NCI-H446 (cell line): ENCODE data around the gene CCDC152.
"Not testable (repeated sequence)": the region's sequence is repeated elsewhere in the genome, so short reads cannot be mapped to it uniquely, and the experiment has no call there.

ENCODE experiments used
- DNase-seq, 2 experiments: peaks; one replicate each; lab custom pipeline; 2025; lab: John Stamatoyannopoulos, UW

CCDC152 gene

GRCh38 chr5:42812620-42813019 lies 56.0 kb downstream of the CCDC152 start:
- DNase-seq: no peak

GRCh38 chr5:42813533-42813932 lies 56.9 kb downstream of the CCDC152 start:
- DNase-seq: no peak

GRCh38 chr5:42816546-42816945 lies 59.9 kb downstream of the CCDC152 start:
- not testable (repeated sequence) for DNase-seq

- DNase-seq: no peak
These were observed 63.1 kb downstream of the CCDC152 start for GRCh38 chr5:42819745-42820144.

GRCh38 chr5:42822548-42822947 lies 65.9 kb downstream of the CCDC152 start:
- no peak for DNase-seq

- no peak for DNase-seq
These were observed 67.8 kb downstream of the CCDC152 start for GRCh38 chr5:42824347-42824976.

GRCh38 chr5:42825422-42826148 lies 69.0 kb downstream of the CCDC152 start:
- no peak for DNase-seq

GRCh38 chr5:42826757-42827515 lies 70.3 kb downstream of the CCDC152 start:
- DNase-seq: no peak

- no peak for DNase-seq
These were observed 72.1 kb downstream of the CCDC152 start for GRCh38 chr5:42828671-42829070.

- DNase-seq: no peak
These were observed 74.3 kb downstream of the CCDC152 start for GRCh38 chr5:42830924-42831323.

- no peak for DNase-seq
These were observed 75.4 kb downstream of the CCDC152 start for GRCh38 chr5:42832060-42832459.

GRCh38 chr5:42836070-42836769 lies 79.6 kb downstream of the CCDC152 start:
- DNase-seq: no peak

- no peak for DNase-seq
These were observed 81.0 kb downstream of the CCDC152 start for GRCh38 chr5:42837601-42838000.

GRCh38 chr5:42839196-42839595 lies 82.6 kb downstream of the CCDC152 start:
- no peak for DNase-seq

GRCh38 chr5:42840269-42840668 lies 83.7 kb downstream of the CCDC152 start:
- no peak for DNase-seq

- no peak for DNase-seq
These were observed 84.4 kb downstream of the CCDC152 start for GRCh38 chr5:42840842-42841567.

- no peak for DNase-seq
These were observed 86.5 kb downstream of the CCDC152 start for GRCh38 chr5:42842921-42843641.

- no peak for DNase-seq
These were observed 87.2 kb downstream of the CCDC152 start for GRCh38 chr5:42843675-42844292.

GRCh38 chr5:42844408-42844807 lies 87.8 kb downstream of the CCDC152 start:
- DNase-seq: not testable (repeated sequence)

- no peak for DNase-seq
These were observed 91.9 kb downstream of the CCDC152 start for GRCh38 chr5:42848545-42848944.

- DNase-seq: no peak
These were observed 94.9 kb downstream of the CCDC152 start for GRCh38 chr5:42851481-42851880.
